Astrocyte (in vitro differentiated cells and primary cell): Measurements from ENCODE around the gene PLS3.

Experiments used
- CTCF ChIP-seq: IDR thresholded peaks from 2 replicates; pipeline ENCODE4 v1.5.1; 2011; ENCODE audit warnings: low read depth, mild to moderate bottlenecking, inconsistent platforms, low read length, moderate library complexity; ENCODE audit not compliant: insufficient read depth
- EZH2 ChIP-seq: IDR thresholded peaks from 2 replicates; pipeline ENCODE4 v1.6.1; 2012; ENCODE audit warnings: mild to moderate bottlenecking, low read length, inconsistent platforms; ENCODE audit not compliant: insufficient read depth

- TF ChIP-seq CTCF, result no peak
- TF ChIP-seq EZH2, result no peak
These were observed 13.5 kb upstream of the PLS3 start for GRCh38 chrX:115547448-115547847.
